ENCODE measurements around the gene YJEFN3.

DNA sequence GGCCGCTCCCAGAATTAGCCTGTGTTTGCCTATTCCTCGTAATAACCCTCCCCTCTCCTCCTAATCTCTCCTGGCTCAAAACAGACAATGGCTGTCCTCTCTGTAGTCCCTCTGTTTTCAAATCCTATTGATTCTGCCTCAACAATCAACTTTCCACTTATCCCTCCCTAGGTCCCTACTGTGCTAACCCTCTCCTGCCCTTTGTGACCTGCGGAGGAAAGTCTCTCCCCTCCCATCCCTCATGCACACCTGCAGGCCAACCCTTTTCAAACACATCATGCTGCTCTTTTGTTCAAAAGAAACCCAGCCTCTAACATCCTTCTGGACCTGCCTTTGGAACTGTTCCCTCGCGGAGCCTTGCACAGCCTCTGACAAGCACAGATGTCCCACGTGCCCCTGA lies 46.7 kb downstream of the YJEFN3 start:
- TF ChIP-seq TEAD4 (CRISPR knock-in tag; IDR thresholded peaks at IDR 0.05), result no peak
- TF ChIP-seq, protein P1, sequence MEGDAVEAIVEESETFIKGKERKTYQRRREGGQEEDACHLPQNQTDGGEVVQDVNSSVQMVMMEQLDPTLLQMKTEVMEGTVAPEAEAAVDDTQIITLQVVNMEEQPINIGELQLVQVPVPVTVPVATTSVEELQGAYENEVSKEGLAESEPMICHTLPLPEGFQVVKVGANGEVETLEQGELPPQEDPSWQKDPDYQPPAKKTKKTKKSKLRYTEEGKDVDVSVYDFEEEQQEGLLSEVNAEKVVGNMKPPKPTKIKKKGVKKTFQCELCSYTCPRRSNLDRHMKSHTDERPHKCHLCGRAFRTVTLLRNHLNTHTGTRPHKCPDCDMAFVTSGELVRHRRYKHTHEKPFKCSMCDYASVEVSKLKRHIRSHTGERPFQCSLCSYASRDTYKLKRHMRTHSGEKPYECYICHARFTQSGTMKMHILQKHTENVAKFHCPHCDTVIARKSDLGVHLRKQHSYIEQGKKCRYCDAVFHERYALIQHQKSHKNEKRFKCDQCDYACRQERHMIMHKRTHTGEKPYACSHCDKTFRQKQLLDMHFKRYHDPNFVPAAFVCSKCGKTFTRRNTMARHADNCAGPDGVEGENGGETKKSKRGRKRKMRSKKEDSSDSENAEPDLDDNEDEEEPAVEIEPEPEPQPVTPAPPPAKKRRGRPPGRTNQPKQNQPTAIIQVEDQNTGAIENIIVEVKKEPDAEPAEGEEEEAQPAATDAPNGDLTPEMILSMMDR (IDR thresholded peaks at IDR 0.05), result no peak
- TF ChIP-seq, protein P2, sequence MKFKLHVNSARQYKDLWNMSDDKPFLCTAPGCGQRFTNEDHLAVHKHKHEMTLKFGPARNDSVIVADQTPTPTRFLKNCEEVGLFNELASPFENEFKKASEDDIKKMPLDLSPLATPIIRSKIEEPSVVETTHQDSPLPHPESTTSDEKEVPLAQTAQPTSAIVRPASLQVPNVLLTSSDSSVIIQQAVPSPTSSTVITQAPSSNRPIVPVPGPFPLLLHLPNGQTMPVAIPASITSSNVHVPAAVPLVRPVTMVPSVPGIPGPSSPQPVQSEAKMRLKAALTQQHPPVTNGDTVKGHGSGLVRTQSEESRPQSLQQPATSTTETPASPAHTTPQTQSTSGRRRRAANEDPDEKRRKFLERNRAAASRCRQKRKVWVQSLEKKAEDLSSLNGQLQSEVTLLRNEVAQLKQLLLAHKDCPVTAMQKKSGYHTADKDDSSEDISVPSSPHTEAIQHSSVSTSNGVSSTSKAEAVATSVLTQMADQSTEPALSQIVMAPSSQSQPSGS (CRISPR knock-in tag; IDR thresholded peaks at IDR 0.05; ENCODE audit: borderline replicate concordance, low read depth), result no peak
- no peak for TF ChIP-seq MAX (CRISPR knock-in tag; IDR thresholded peaks at IDR 0.05)
- no peak for TF ChIP-seq CBFB (CRISPR knock-in tag; IDR thresholded peaks at IDR 0.05; ENCODE audit: low read depth)
- TF ChIP-seq, protein P3, sequence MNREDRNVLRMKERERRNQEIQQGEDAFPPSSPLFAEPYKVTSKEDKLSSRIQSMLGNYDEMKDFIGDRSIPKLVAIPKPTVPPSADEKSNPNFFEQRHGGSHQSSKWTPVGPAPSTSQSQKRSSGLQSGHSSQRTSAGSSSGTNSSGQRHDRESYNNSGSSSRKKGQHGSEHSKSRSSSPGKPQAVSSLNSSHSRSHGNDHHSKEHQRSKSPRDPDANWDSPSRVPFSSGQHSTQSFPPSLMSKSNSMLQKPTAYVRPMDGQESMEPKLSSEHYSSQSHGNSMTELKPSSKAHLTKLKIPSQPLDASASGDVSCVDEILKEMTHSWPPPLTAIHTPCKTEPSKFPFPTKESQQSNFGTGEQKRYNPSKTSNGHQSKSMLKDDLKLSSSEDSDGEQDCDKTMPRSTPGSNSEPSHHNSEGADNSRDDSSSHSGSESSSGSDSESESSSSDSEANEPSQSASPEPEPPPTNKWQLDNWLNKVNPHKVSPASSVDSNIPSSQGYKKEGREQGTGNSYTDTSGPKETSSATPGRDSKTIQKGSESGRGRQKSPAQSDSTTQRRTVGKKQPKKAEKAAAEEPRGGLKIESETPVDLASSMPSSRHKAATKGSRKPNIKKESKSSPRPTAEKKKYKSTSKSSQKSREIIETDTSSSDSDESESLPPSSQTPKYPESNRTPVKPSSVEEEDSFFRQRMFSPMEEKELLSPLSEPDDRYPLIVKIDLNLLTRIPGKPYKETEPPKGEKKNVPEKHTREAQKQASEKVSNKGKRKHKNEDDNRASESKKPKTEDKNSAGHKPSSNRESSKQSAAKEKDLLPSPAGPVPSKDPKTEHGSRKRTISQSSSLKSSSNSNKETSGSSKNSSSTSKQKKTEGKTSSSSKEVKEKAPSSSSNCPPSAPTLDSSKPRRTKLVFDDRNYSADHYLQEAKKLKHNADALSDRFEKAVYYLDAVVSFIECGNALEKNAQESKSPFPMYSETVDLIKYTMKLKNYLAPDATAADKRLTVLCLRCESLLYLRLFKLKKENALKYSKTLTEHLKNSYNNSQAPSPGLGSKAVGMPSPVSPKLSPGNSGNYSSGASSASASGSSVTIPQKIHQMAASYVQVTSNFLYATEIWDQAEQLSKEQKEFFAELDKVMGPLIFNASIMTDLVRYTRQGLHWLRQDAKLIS (CRISPR knock-in tag; IDR thresholded peaks at IDR 0.05; ENCODE audit: borderline replicate concordance), result no peak
- no peak for TF ChIP-seq JUN (CRISPR knock-in tag; IDR thresholded peaks at IDR 0.05)
- TF ChIP-seq ATF3 (CRISPR knock-in tag; conservative IDR thresholded peaks at IDR 0.05), result no peak
